Panc1 (cell line): ENCODE measurements around the gene ZNF135. TPM values are rescaled to one million over a fixed set of nuclear protein-coding genes. Genes with fewer than 3 reads are reported as not detected.

Source experiments
- ATAC-seq: fragments of 200-7000 bp; cut with Tn5 transposase; 2 replicates; pipeline ENCODE4 v1.9.1; 2020; ENCODE audit warnings: mild to moderate bottlenecking, moderate library complexity
- BruUV-seq: library from RNA; stranded (reverse); fragments of 400-500 nt; replicated peaks from 2 replicates; lab custom pipeline; 2021; lab: Mats Ljungman, UMichigan
- CTCF ChIA-PET: fragments of 300-600 bp; sonication (Branson Sonifier 250); formaldehyde crosslinking; loops from one replicate; lab custom pipeline; 2022; ENCODE audit warnings: antibody characterized with exemption; lab: Charles Lee
- POLR2A ChIA-PET: fragments of 300-600 bp; sonication (Branson Sonifier 250); formaldehyde crosslinking; loops from one replicate; lab custom pipeline; 2022; ENCODE audit warnings: antibody characterized with exemption; lab: Charles Lee
- DNase-seq: peaks from one replicate; pipeline ENCODE4 v3.0.0-alpha.2; 2010; ENCODE audit warnings: low read depth, low spot score
- H3K27ac ChIP-seq: 2 replicates; pipeline ENCODE4 v1.5.1; 2011; ENCODE audit warnings: mild to moderate bottlenecking, low read length, inconsistent platforms
- H3K27me3 ChIP-seq: fragments of 200-500 bp; sonication (Bioruptor generic); 2 replicates; pipeline ENCODE4 v1.6.0; 2014; ENCODE audit warnings: low read length, inconsistent platforms; ENCODE audit not compliant: control insufficient read depth, insufficient read depth
- H3K36me3 ChIP-seq: fragments of 200-500 bp; sonication (Bioruptor generic); 2 replicates; pipeline ENCODE4 v1.5.1; 2014; ENCODE audit warnings: inconsistent platforms, mild to moderate bottlenecking, low read length, moderate library complexity; ENCODE audit not compliant: control insufficient read depth, insufficient read depth
- H3K4me1 ChIP-seq: 2 replicates; pipeline ENCODE4 v1.5.1; 2011; ENCODE audit warnings: inconsistent platforms, mild to moderate bottlenecking, low read length, moderate library complexity; ENCODE audit not compliant: control insufficient read depth, insufficient read depth
- H3K4me3 ChIP-seq, 2 experiments: 2 replicates each; pipeline ENCODE4 v1.5.1; 2011 to 2012; ENCODE audit warnings: low read depth in 2 of 2, low read length in 2 of 2, mild to moderate bottlenecking in 2 of 2, inconsistent platforms in 1 of 2, moderate library complexity in 1 of 2
- H3K9me3 ChIP-seq: fragments of 200-500 bp; sonication (Bioruptor generic); 2 replicates; pipeline ENCODE4 v1.5.1; 2014; ENCODE audit warnings: low read depth, mild to moderate bottlenecking, inconsistent platforms, low read length, moderate library complexity; ENCODE audit not compliant: control insufficient read depth, insufficient read depth
- CTCF ChIP-seq: fragments of 450-650 bp; IDR thresholded peaks from 2 replicates; pipeline ENCODE4 v1.5.1; 2017; ENCODE audit warnings: mild to moderate bottlenecking
- POLR2AphosphoS5 ChIP-seq: IDR thresholded peaks from 2 replicates; pipeline ENCODE4 v1.6.1; 2012; ENCODE audit warnings: mild to moderate bottlenecking, low read depth, low read length, moderate library complexity
- REST ChIP-seq, 2 experiments: IDR thresholded peaks; 2 replicates each; pipeline ENCODE4 v1.6.1; 2011 to 2012; ENCODE audit warnings: low read depth in 2 of 2, control low read depth in 1 of 2, low read length in 1 of 2, mild to moderate bottlenecking in 1 of 2, moderate library complexity in 1 of 2; ENCODE audit not compliant: insufficient read depth in 1 of 2
- SIN3A ChIP-seq: IDR thresholded peaks from 2 replicates; pipeline ENCODE4 v1.6.1; 2012; ENCODE audit warnings: low read depth, mild to moderate bottlenecking, low read length, moderate library complexity, borderline replicate concordance; ENCODE audit not compliant: insufficient read depth
- TCF7L2 ChIP-seq: IDR thresholded peaks from 2 replicates; pipeline ENCODE4 v1.6.1; 2011; ENCODE audit warnings: mild to moderate bottlenecking, low read depth, low read length, inconsistent platforms
- in situ Hi-C: cut with HindIII; loops from 2 replicates; pipeline ENCODE4 v1.10.0; 2016; ENCODE audit warnings: low sequenced_read_pairs, low pct_unique_long_range_greater_than_20kb
- intact Hi-C: fragments of 100-400 bp; cut with micrococcal nuclease; formaldehyde crosslinking; loops from one replicate; pipeline ENCODE4 v1.10.0; 2022; ENCODE audit not compliant: unreplicated experiment
- total RNA-seq: library from RNA; stranded (reverse); gene quantifications from one replicate; pipeline ENCODE4 v1.2.1, GENCODE V29; 2021; ENCODE audit not compliant: unreplicated experiment

Gene ZNF135
- total RNA-seq, 1 experiment from 2014 or later = not detected

GRCh38 chr19:58059671-58060078 lies 593 bp downstream of the ZNF135 start:
- peaks cover 9% of the 10 kb centered on the region; the same call in 1 of the 2 replicates for H3K9me3 ChIP-seq
- ChIA-PET CTCF (no interaction called here), POLR2A (no interaction called here)
- H3K27me3 ChIP-seq = no peaks in the 10 kb centered on the region
- intact Hi-C loops (no loop called here), in situ Hi-C loops (no loop called here)
- H3K4me1 ChIP-seq = no peaks in the 10 kb centered on the region
- no peaks in the 10 kb centered on the region for H3K36me3 ChIP-seq
- no peak overlapping the region for H3K27ac ChIP-seq
- ATAC-seq (no peak), DNase-seq (no peak)
- H3K4me3 ChIP-seq = no peak overlapping the region
- no peak for TF ChIP-seq TCF7L2
- no peak for TF ChIP-seq REST (IDR thresholded peaks at IDR 0.05; ENCODE audit: insufficient read depth in 1 of 2, low read depth in 2 of 2, low read length in 1 of 2)
- no peak for TF ChIP-seq POLR2AphosphoS5
- TF ChIP-seq SIN3A = no peak
- TF ChIP-seq CTCF = no peak
- no TSS peak for BruUV-seq

- H3K4me3 ChIP-seq = no peak overlapping the region
- TF ChIP-seq POLR2AphosphoS5 = no peak
- TF ChIP-seq REST (IDR thresholded peaks at IDR 0.05; ENCODE audit: insufficient read depth in 1 of 2, low read depth in 2 of 2, low read length in 1 of 2) = no peak
- no peak for TF ChIP-seq TCF7L2
- intact Hi-C loops = no loop called here
- in situ Hi-C loops = no loop called here
- CTCF ChIA-PET = no interaction called here
- POLR2A ChIA-PET = no interaction called here
- no peak for ATAC-seq
- no peak for DNase-seq
- H3K36me3 ChIP-seq = no peaks in the 10 kb centered on the region
- BruUV-seq = no TSS peak
- H3K27ac ChIP-seq = no peak overlapping the region
- no peaks in the 10 kb centered on the region for H3K27me3 ChIP-seq
- peaks cover 14% of the 10 kb centered on the region; the same call in 1 of the 2 replicates for H3K9me3 ChIP-seq
- H3K4me1 ChIP-seq = no peaks in the 10 kb centered on the region
These were observed 1.1 kb downstream of the ZNF135 start for GRCh38 chr19:58060231-58060630.
